H9 (cell line): ENCODE results near the gene TIFAB. TPM values are rescaled to one million over a fixed set of nuclear protein-coding genes. Genes with fewer than 3 reads are reported as not detected.

ENCODE experiments used
- DNase-seq: peaks from one replicate; pipeline ENCODE4 v3.0.0-alpha.2; 2017
- H2AFZ ChIP-seq: one replicate; pipeline ENCODE4 v1.6.1; 2013; ENCODE audit warnings: mild to moderate bottlenecking, low read length, control low read depth, moderate library complexity
- H2AK5ac ChIP-seq: 2 replicates; pipeline ENCODE4 v1.6.1; 2013; ENCODE audit warnings: low read length, control low read depth, mixed read lengths; ENCODE audit not compliant: insufficient read length
- H2BK120ac ChIP-seq: one replicate; pipeline ENCODE4 v1.6.1; 2013; ENCODE audit warnings: low read depth, mild to moderate bottlenecking, low read length, control low read depth, inconsistent platforms; ENCODE audit not compliant: poor library complexity, severe bottlenecking
- H2BK12ac ChIP-seq: 2 replicates; pipeline ENCODE4 v1.6.1; 2013; ENCODE audit warnings: low read length, control low read depth, mixed read lengths, low read depth; ENCODE audit not compliant: insufficient read length
- H2BK15ac ChIP-seq: 2 replicates; pipeline ENCODE4 v1.6.1; 2013; ENCODE audit warnings: low read depth, low read length, control low read depth
- H2BK20ac ChIP-seq: one replicate; pipeline ENCODE4 v1.6.1; 2013; ENCODE audit warnings: low read depth, mild to moderate bottlenecking, low read length, control low read depth, inconsistent platforms; ENCODE audit not compliant: poor library complexity, severe bottlenecking
- H2BK5ac ChIP-seq: 2 replicates; pipeline ENCODE4 v1.6.1; 2013; ENCODE audit warnings: low read length, control low read depth, mixed read lengths; ENCODE audit not compliant: insufficient read length
- H3K14ac ChIP-seq: 2 replicates; pipeline ENCODE4 v1.6.1; 2013; ENCODE audit warnings: low read length, control low read depth; ENCODE audit not compliant: insufficient read depth
- H3K18ac ChIP-seq: 2 replicates; pipeline ENCODE4 v1.6.1; 2013; ENCODE audit warnings: low read depth, mild to moderate bottlenecking, mixed read lengths, low read length, control low read depth; ENCODE audit not compliant: insufficient read length
- H3K23ac ChIP-seq: 2 replicates; pipeline ENCODE4 v1.6.1; 2013; ENCODE audit warnings: low read length, control low read depth, mixed read lengths, low read depth; ENCODE audit not compliant: insufficient read length
- H3K23me2 ChIP-seq: 2 replicates; pipeline ENCODE4 v1.6.1; 2013; ENCODE audit warnings: low read depth, mild to moderate bottlenecking, mixed read lengths, low read length, control low read depth; ENCODE audit not compliant: insufficient read length, poor library complexity, severe bottlenecking
- H3K27ac ChIP-seq: 2 replicates; pipeline ENCODE4 v1.5.1; 2013; ENCODE audit warnings: low read length, control low read depth, mixed read lengths, low read depth; ENCODE audit not compliant: insufficient read length
- H3K27me3 ChIP-seq: 2 replicates; pipeline ENCODE4 v1.6.1; 2013; ENCODE audit warnings: low read length, control low read depth, inconsistent platforms; ENCODE audit not compliant: insufficient read depth
- H3K4ac ChIP-seq: 2 replicates; pipeline ENCODE4 v1.6.1; 2013; ENCODE audit warnings: low read depth, mild to moderate bottlenecking, control low read depth, inconsistent platforms, low read length, moderate library complexity
- H3K4me1 ChIP-seq: 2 replicates; pipeline ENCODE4 v1.6.1; 2013; ENCODE audit warnings: low read length, control low read depth, inconsistent platforms; ENCODE audit not compliant: insufficient read depth
- H3K4me2 ChIP-seq: 2 replicates; pipeline ENCODE4 v1.6.1; 2013; ENCODE audit warnings: low read length, control low read depth, mixed read lengths; ENCODE audit not compliant: insufficient read length, insufficient read depth
- H3K56ac ChIP-seq: 2 replicates; pipeline ENCODE4 v1.6.1; 2013; ENCODE audit warnings: low read depth, mild to moderate bottlenecking, mixed read lengths, low read length, control low read depth; ENCODE audit not compliant: insufficient read length
- H3K79me1 ChIP-seq: 2 replicates; pipeline ENCODE4 v1.6.1; 2013; ENCODE audit warnings: low read depth, mild to moderate bottlenecking, moderate library complexity, low read length, control low read depth, inconsistent platforms; ENCODE audit not compliant: insufficient read depth, poor library complexity, severe bottlenecking
- H3K79me2 ChIP-seq: 2 replicates; pipeline ENCODE4 v1.6.1; 2013; ENCODE audit warnings: low read length, control low read depth, inconsistent platforms; ENCODE audit not compliant: insufficient read depth
- H3K9ac ChIP-seq: 2 replicates; pipeline ENCODE4 v1.6.1; 2013; ENCODE audit warnings: low read length, control low read depth, mixed read lengths; ENCODE audit not compliant: insufficient read length; ENCODE audit errors: extremely low read depth
- H3K9me3 ChIP-seq: one replicate; pipeline ENCODE4 v1.6.1; 2013; ENCODE audit warnings: low read depth, low read length, inconsistent platforms; ENCODE audit not compliant: control insufficient read depth
- H3T11ph ChIP-seq: one replicate; pipeline ENCODE4 v1.6.1; 2013; ENCODE audit warnings: mild to moderate bottlenecking, low read length, control low read depth, inconsistent platforms
- H4K20me1 ChIP-seq: one replicate; pipeline ENCODE4 v1.6.1; 2013; ENCODE audit not compliant: control insufficient read depth, insufficient read length, insufficient read depth
- H4K5ac ChIP-seq: 2 replicates; pipeline ENCODE4 v1.6.1; 2013; ENCODE audit warnings: low read depth, mild to moderate bottlenecking, mixed read lengths, low read length, control low read depth; ENCODE audit not compliant: insufficient read length
- H4K8ac ChIP-seq: replicated peaks from 2 replicates; pipeline ENCODE4 v1.6.1; 2013; ENCODE audit warnings: low read length, control low read depth, mixed read lengths, low read depth; ENCODE audit not compliant: insufficient read length
- H4K91ac ChIP-seq: 2 replicates; pipeline ENCODE4 v1.6.1; 2013; ENCODE audit warnings: low read depth, mild to moderate bottlenecking, moderate library complexity, mixed read lengths, low read length, control low read depth; ENCODE audit not compliant: insufficient read length
- H3K27ac Mint-ChIP-seq, 3 experiments: 2 replicates in 2 of 3; 3 replicates in 1 of 3; pipeline ENCODE4 v1.8.0; 2020 to 2021; ENCODE audit warnings: mixed read lengths in 3 of 3, mild to moderate bottlenecking in 1 of 3, moderate library complexity in 1 of 3
- H3K27me3 Mint-ChIP-seq: 2 replicates; pipeline ENCODE4 v1.8.0; 2021; ENCODE audit warnings: low read depth, mild to moderate bottlenecking, moderate library complexity, mixed read lengths
- H3K36me3 Mint-ChIP-seq, 3 experiments: 2 replicates in 2 of 3; 3 replicates in 1 of 3; pipeline ENCODE4 v1.8.0; 2020 to 2021; ENCODE audit warnings: low read depth in 3 of 3, mixed read lengths in 3 of 3; ENCODE audit not compliant: insufficient read depth in 1 of 3
- H3K4me1 Mint-ChIP-seq, 2 experiments: 2 replicates each; pipeline ENCODE4 v1.8.0; 2020; ENCODE audit warnings: mixed read lengths in 2 of 2
- H3K4me3 Mint-ChIP-seq, 2 experiments: 2 replicates in 1 of 2; 3 replicates in 1 of 2; pipeline ENCODE4 v1.8.0; 2020 to 2021; ENCODE audit warnings: mild to moderate bottlenecking in 2 of 2, mixed read lengths in 2 of 2, moderate library complexity in 1 of 2
- H3K9me3 Mint-ChIP-seq, 2 experiments: 2 replicates in 1 of 2; 3 replicates in 1 of 2; pipeline ENCODE4 v1.8.0; 2020; ENCODE audit warnings: mild to moderate bottlenecking in 2 of 2, mixed read lengths in 2 of 2, moderate library complexity in 1 of 2
- WGBS: extraction: QIAGEN DNeasy Blood & Tissue Kit; methylation state at CpG from one replicate; pipeline ENCODE4 v1.1.7; 2013; ENCODE audit warnings: missing lambda C conversion rate, low lambda C conversion rate, mixed read lengths; ENCODE audit not compliant: insufficient read length; ENCODE audit errors: extremely low coverage; 5-methylcytosine and 5-hydroxymethylcytosine counted together
- total RNA-seq: library from RNA; stranded (reverse); gene quantifications from 2 replicates; pipeline ENCODE4 v1.2.1, GENCODE V29; 2021
- TF ChIP-seq, protein P1 (sequence below): fragments of 200-600 bp; sonication (generic); conservative IDR thresholded peaks from 3 replicates; pipeline ENCODE4 v1.8.0; 2021; ENCODE audit warnings: antibody characterized with exemption, mild to moderate bottlenecking

The TIFAB gene
- total RNA-seq, 1 experiment from 2014 or later = not detected

DNA sequence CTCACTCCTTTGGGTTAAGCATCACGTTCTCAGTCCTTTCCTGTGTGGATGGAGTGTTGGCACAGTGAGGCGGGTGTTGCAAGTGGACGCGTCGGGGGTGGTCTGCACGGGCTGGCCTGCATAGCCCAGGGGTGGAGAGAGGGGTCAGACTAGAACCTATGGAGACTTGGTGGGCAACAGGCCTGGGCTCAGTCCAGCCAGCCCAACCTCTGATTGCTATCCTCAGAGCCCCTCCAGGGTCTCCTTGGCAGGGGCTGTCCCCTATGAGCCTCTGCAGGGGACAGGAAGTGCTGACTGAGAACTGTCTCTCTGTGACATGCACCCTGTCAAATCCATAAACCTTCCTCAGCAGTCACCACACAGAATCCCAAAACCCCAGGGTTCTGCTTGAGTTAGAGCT lies 7.3 kb downstream of the TIFAB start:
- no peak overlapping the region for H3K4me3 Mint-ChIP-seq

More for the DNA sequence above, 7.3 kb downstream of the TIFAB start:
- Mint-ChIP-seq H3K27me3 (peaks cover 65% of the 10 kb centered on the region), H3K36me3 (no peaks in the 10 kb centered on the region), H3K27ac (no peak overlapping the region), H3K9me3 (no peaks in the 10 kb centered on the region; a peak in 1 of 5 replicates), H3K4me1 (peaks cover 12 to 14% of the 10 kb centered on the region in 2 experiments)
- H3K9ac ChIP-seq = no peak overlapping the region
- no peak for DNase-seq
- H3K23ac ChIP-seq = no peak overlapping the region
- no peak overlapping the region for H3K56ac ChIP-seq
- H3K79me1 ChIP-seq = no peaks in the 10 kb centered on the region
- no peak overlapping the region for H3T11ph ChIP-seq
- no peak overlapping the region for H2BK12ac ChIP-seq
- H4K91ac ChIP-seq = no peak overlapping the region
- H3K4ac ChIP-seq = no peak overlapping the region
- no peaks in the 10 kb centered on the region for H3K9me3 ChIP-seq
- H3K23me2 ChIP-seq = no peaks in the 10 kb centered on the region
- TF ChIP-seq, protein P1, sequence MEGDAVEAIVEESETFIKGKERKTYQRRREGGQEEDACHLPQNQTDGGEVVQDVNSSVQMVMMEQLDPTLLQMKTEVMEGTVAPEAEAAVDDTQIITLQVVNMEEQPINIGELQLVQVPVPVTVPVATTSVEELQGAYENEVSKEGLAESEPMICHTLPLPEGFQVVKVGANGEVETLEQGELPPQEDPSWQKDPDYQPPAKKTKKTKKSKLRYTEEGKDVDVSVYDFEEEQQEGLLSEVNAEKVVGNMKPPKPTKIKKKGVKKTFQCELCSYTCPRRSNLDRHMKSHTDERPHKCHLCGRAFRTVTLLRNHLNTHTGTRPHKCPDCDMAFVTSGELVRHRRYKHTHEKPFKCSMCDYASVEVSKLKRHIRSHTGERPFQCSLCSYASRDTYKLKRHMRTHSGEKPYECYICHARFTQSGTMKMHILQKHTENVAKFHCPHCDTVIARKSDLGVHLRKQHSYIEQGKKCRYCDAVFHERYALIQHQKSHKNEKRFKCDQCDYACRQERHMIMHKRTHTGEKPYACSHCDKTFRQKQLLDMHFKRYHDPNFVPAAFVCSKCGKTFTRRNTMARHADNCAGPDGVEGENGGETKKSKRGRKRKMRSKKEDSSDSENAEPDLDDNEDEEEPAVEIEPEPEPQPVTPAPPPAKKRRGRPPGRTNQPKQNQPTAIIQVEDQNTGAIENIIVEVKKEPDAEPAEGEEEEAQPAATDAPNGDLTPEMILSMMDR = no peak
- H4K20me1 ChIP-seq = no peaks in the 10 kb centered on the region
- no peaks in the 10 kb centered on the region for H3K79me2 ChIP-seq
- H3K4me1 ChIP-seq = no peaks in the 10 kb centered on the region
- no peak overlapping the region for H3K27ac ChIP-seq
- no peak overlapping the region for H4K8ac ChIP-seq
- no peak overlapping the region for H2AFZ ChIP-seq
- H2AK5ac ChIP-seq = no peak overlapping the region
- H4K5ac ChIP-seq = no peak overlapping the region
- H2BK15ac ChIP-seq = no peak overlapping the region
- no peak overlapping the region for H2BK5ac ChIP-seq
- H2BK120ac ChIP-seq = no peak overlapping the region
- H3K4me2 ChIP-seq = no peak overlapping the region
- H3K14ac ChIP-seq = no peak overlapping the region
- no CpG with 5 or more reads among the region's 6 CpGs for WGBS
- no peak overlapping the region for H3K18ac ChIP-seq
- H3K27me3 ChIP-seq = peaks cover 2% of the 10 kb centered on the region; the same call in 1 of the 2 replicates
- no peak overlapping the region for H2BK20ac ChIP-seq
